Bronchial epithelial cell (primary cell): ENCODE measurements around the gene SLC9B2. TPM values are rescaled to one million over a fixed set of nuclear protein-coding genes. Genes with fewer than 3 reads are reported as not detected.
A peak's percentile ranks its signal among the peaks of the same experiment; 100 is the strongest.

ENCODE experiments used
- DNase-seq: peaks from one replicate; pipeline ENCODE4 v3.0.0-alpha.2; 2010; ENCODE audit warnings: low read depth
- FAIRE-seq: peaks from 2 replicates; lab custom pipeline; 2011; peaks lifted over from hg19 to GRCh38; lab: Jason Lieb, UNC
- H3K27me3 ChIP-seq: 2 replicates; pipeline ENCODE4 v1.5.1; 2011; ENCODE audit warnings: low read length; ENCODE audit not compliant: control insufficient read depth, insufficient read depth
- H3K36me3 ChIP-seq: 2 replicates; pipeline ENCODE4 v1.5.1; 2011; ENCODE audit warnings: low read length; ENCODE audit not compliant: control insufficient read depth, insufficient read depth
- H3K4me3 ChIP-seq: 2 replicates; pipeline ENCODE4 v1.5.1; 2011; ENCODE audit warnings: mild to moderate bottlenecking, low read depth, low read length, control low read depth
- CTCF ChIP-seq: IDR thresholded peaks from 2 replicates; pipeline ENCODE4 v1.5.1; 2011; ENCODE audit warnings: mild to moderate bottlenecking, moderate library complexity, low read length, control low read depth, inconsistent platforms; ENCODE audit not compliant: insufficient read depth, severe bottlenecking
- total RNA-seq: library from RNA; depleted of rRNA; stranded (reverse); fragments of >200 nt; gene quantifications from 2 replicates; pipeline ENCODE4 v1.2.1, GENCODE V29; 2014

Gene SLC9B2
- total RNA-seq = 9.6 and 16.3 TPM in 2 replicates

GRCh38 chr4:103076747-103077347 is at the start of gene SLC9B2:
TSS of gene SLC9B2 (minus strand) at chr4:103076761. CDS start at chr4:103067550, 9,211 bp downstream.
- Histone ChIP-seq H3K27me3 (no peaks in the 10 kb centered on the region), H3K36me3 (no peaks in the 10 kb centered on the region), H3K4me3 (peak within 1 kb of the TSS; percentile 84)
- DNase-seq (peak; percentile 52), FAIRE-seq (no peak)
- TF ChIP-seq CTCF = no peak

- no peaks in the 10 kb centered on the region for H3K36me3 ChIP-seq
- TF ChIP-seq CTCF = no peak
- H3K27me3 ChIP-seq = no peaks in the 10 kb centered on the region
- DNase-seq (no peak), FAIRE-seq (no peak)
- no peak overlapping the region for H3K4me3 ChIP-seq
Measured at GRCh38 chr4:103126126-103126525, 49.6 kb upstream of the SLC9B2 start.

- FAIRE-seq (no peak), DNase-seq (no peak)
- H3K36me3 ChIP-seq = no peaks in the 10 kb centered on the region
- no peaks in the 10 kb centered on the region for H3K27me3 ChIP-seq
- no peak overlapping the region for H3K4me3 ChIP-seq
- TF ChIP-seq CTCF = no peak
Measured at GRCh38 chr4:103123114-103123513, 46.6 kb upstream of the SLC9B2 start.

- FAIRE-seq = no peak
- no peak for TF ChIP-seq CTCF
- Histone ChIP-seq H3K36me3 (no peaks in the 10 kb centered on the region), H3K27me3 (no peaks in the 10 kb centered on the region), H3K4me3 (no peak overlapping the region)
- DNase-seq = no peak
Measured at GRCh38 chr4:103118166-103118565, 41.6 kb upstream of the SLC9B2 start.

- no peak for FAIRE-seq
- H3K36me3 ChIP-seq = no peaks in the 10 kb centered on the region
- no peaks in the 10 kb centered on the region for H3K27me3 ChIP-seq
- no peak overlapping the region for H3K4me3 ChIP-seq
- no peak for TF ChIP-seq CTCF
- DNase-seq = no peak
Measured at GRCh38 chr4:103111598-103111997, 35.0 kb upstream of the SLC9B2 start.

GRCh38 chr4:103108542-103108941 is 32.0 kb upstream of the SLC9B2 start:
- Histone ChIP-seq H3K4me3 (no peak overlapping the region), H3K27me3 (no peaks in the 10 kb centered on the region), H3K36me3 (no peaks in the 10 kb centered on the region)
- DNase-seq (no peak), FAIRE-seq (no peak)
- no peak for TF ChIP-seq CTCF
